ENCODE results near the gene FOXL1. TPM values are rescaled to one million over a fixed set of nuclear protein-coding genes. Genes with fewer than 3 reads are reported as not detected.

Gene FOXL1
- polyA plus RNA-seq, 2 of the 4 experiments (the other 2 are of a cell fraction) = 0.48 to 0.70 TPM

GRCh38 chr16:86618431-86619238, 40.3 kb downstream of the FOXL1 start:
- Histone ChIP-seq H3K4me2 (peak overlapping the region; percentile 87), H3K9me3 (no peaks in the 10 kb centered on the region), H3K4me1 (0 out of 3 replicates have a peak, but pooled peaks cover 2% of the 10 kb centered on the region), H3K27ac (peak overlapping the region; percentile 59 to 66; a peak in 4 of 6 replicates), H3K4me3 (peak overlapping the region; percentile 51)
- 73% methylated on average over 16 of the region's 16 CpGs for WGBS (ENCODE audit: missing lambda C conversion rate)
- ATAC-seq (peak; percentile 73 to 76), FAIRE-seq (no peak), DNase-seq (ENCODE audit: low read depth in 1 of 2, low spot score in 1 of 2) (peak; percentile 16 to 19)
- no peak for TF ChIP-seq HOXB5 (CRISPR knock-in tag; IDR thresholded peaks at IDR 0.05)
- no peak for TF ChIP-seq SMC3 (IDR thresholded peaks at IDR 0.05)
- TF ChIP-seq RCOR1 (IDR thresholded peaks at IDR 0.05; ENCODE audit: low read depth, low read length) = no peak
- TF ChIP-seq ESRRA (IDR thresholded peaks at IDR 0.05; ENCODE audit: borderline replicate concordance, low read length) = no peak
- TF ChIP-seq, protein P1, sequence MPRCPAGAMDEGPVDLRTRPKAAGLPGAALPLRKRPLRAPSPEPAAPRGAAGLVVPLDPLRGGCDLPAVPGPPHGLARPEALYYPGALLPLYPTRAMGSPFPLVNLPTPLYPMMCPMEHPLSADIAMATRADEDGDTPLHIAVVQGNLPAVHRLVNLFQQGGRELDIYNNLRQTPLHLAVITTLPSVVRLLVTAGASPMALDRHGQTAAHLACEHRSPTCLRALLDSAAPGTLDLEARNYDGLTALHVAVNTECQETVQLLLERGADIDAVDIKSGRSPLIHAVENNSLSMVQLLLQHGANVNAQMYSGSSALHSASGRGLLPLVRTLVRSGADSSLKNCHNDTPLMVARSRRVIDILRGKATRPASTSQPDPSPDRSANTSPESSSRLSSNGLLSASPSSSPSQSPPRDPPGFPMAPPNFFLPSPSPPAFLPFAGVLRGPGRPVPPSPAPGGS (IDR thresholded peaks at IDR 0.05) = no peak
- TF ChIP-seq CBX8 (IDR thresholded peaks at IDR 0.05) = no peak
- TF ChIP-seq TFCP2L1 (CRISPR knock-in tag; IDR thresholded peaks at IDR 0.05) = no peak
- TF ChIP-seq ZNF302 (CRISPR knock-in tag; IDR thresholded peaks at IDR 0.05) = no peak
- no peak for TF ChIP-seq CHD4 (IDR thresholded peaks at IDR 0.05; ENCODE audit: borderline replicate concordance)
- TF ChIP-seq, protein P2, sequence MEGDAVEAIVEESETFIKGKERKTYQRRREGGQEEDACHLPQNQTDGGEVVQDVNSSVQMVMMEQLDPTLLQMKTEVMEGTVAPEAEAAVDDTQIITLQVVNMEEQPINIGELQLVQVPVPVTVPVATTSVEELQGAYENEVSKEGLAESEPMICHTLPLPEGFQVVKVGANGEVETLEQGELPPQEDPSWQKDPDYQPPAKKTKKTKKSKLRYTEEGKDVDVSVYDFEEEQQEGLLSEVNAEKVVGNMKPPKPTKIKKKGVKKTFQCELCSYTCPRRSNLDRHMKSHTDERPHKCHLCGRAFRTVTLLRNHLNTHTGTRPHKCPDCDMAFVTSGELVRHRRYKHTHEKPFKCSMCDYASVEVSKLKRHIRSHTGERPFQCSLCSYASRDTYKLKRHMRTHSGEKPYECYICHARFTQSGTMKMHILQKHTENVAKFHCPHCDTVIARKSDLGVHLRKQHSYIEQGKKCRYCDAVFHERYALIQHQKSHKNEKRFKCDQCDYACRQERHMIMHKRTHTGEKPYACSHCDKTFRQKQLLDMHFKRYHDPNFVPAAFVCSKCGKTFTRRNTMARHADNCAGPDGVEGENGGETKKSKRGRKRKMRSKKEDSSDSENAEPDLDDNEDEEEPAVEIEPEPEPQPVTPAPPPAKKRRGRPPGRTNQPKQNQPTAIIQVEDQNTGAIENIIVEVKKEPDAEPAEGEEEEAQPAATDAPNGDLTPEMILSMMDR (IDR thresholded peaks at IDR 0.05) = no peak
- TF ChIP-seq, protein P3, sequence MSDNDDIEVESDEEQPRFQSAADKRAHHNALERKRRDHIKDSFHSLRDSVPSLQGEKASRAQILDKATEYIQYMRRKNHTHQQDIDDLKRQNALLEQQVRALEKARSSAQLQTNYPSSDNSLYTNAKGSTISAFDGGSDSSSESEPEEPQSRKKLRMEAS (IDR thresholded peaks at IDR 0.05) = no peak
- no peak for TF ChIP-seq RFX5 (IDR thresholded peaks at IDR 0.05)
- no peak for TF ChIP-seq ZSCAN20 (CRISPR knock-in tag; IDR thresholded peaks at IDR 0.05)
- TF ChIP-seq KDM1A (IDR thresholded peaks at IDR 0.05; ENCODE audit: low read depth) = no peak
- TF ChIP-seq JUNB (IDR thresholded peaks at IDR 0.05) = no peak
- no peak for TF ChIP-seq KDM5A (IDR thresholded peaks at IDR 0.05)
- TF ChIP-seq USF2 (IDR thresholded peaks at IDR 0.05) = no peak
- TF ChIP-seq CEBPB (IDR thresholded peaks at IDR 0.05) = no peak
- TF ChIP-seq HES2 (IDR thresholded peaks at IDR 0.05) = no peak
- TF ChIP-seq, protein P4, sequence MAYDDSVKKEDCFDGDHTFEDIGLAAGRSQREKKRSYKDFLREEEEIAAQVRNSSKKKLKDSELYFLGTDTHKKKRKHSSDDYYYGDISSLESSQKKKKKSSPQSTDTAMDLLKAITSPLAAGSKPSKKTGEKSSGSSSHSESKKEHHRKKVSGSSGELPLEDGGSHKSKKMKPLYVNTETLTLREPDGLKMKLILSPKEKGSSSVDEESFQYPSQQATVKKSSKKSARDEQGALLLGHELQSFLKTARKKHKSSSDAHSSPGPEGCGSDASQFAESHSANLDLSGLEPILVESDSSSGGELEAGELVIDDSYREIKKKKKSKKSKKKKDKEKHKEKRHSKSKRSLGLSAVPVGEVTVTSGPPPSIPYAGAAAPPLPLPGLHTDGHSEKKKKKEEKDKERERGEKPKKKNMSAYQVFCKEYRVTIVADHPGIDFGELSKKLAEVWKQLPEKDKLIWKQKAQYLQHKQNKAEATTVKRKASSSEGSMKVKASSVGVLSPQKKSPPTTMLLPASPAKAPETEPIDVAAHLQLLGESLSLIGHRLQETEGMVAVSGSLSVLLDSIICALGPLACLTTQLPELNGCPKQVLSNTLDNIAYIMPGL (CRISPR knock-in tag; IDR thresholded peaks at IDR 0.05; ENCODE audit: borderline replicate concordance) = no peak
- ChIA-PET CTCF (interaction anchor here (0.5 kb wide), 1 partner anchor 1441 kb away, joined by 3 read pairs; no protein-coding TSS in a partner anchor), POLR2A (no interaction called here)
